AML-193 (cell line): Measurements from ENCODE around the gene GPATCH8.
A peak's percentile ranks its signal among the peaks of the same experiment; 100 is the strongest.
"Not testable (repeated sequence)": the region's sequence is repeated elsewhere in the genome, so short reads cannot be mapped to it uniquely, and the experiment has no call there.

Experiments
- DNase-seq, 2 experiments: peaks; one replicate each; lab custom pipeline; 2025; lab: John Stamatoyannopoulos, UW

GPATCH8 gene

DNA sequence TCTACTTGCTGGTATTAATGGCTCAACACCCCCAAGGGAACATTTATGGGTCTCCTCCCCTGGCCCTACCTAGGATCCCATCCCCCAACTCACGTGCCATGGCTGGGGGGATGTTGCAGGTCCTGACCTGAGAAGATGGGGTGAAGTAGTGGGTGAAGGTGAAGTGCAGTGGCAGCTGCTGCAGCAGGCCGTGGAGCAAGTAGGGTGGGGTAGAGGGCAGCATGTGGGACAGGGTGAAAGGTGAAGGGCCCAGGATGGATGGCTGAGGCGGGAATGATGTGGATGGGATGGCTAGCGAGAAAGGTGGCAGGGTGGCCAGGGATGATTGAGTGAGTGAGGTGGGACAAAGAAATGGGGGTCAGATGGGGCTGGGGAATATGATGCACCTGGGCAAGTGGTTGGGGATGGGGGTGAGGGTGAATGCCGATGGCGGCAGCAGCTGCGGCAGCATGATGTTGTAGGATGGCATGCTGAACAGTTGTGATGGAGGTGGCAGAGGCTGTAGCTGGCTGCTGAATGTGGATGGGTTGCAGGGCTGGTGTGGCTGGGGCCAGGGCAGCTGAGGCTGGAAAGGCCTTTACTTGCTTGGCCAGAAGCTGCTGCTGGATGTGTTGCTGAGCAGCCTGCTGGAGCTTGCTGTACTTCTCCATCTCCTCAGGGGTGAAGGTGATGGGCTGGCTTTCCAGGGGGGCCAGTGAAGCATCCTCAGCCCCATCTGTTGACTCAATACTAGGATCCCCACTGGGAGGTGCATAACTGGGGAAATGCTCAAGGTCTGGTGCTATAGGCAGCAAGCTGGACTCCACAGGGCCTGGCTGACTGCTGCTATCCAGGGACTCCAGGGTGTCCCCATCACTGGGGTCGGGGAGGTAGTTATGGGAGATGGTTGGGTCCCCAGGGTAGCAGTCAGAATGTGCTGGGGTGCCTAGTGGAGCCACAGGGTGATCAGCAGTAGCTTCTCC is 105.4 kb downstream of the GPATCH8 start:
- DNase-seq, result no peak

- DNase-seq, result no peak
Measured at GRCh38 chr17:44396946-44397345, 106.3 kb downstream of the GPATCH8 start.

DNA sequence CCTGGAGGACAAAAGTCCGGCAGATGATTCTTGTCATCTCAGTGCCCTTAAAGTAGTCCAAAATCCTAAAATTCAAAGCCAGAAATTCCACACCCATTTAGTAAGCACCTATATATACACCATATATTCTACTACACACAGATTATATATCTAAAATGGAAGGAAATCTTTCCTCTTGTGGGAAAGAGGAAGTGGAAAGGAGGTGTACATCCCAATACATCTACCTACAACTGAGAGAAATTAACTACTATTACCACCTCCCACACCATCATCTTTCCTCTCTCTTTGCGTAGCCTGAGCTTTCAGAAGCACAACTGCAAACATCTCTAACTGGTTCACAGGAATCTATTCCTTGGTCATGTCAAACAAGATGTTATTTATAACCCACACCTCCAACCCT is 108.4 kb downstream of the GPATCH8 start:
- no peak for DNase-seq

GRCh38 chr17:44394112-44394511 is 109.1 kb downstream of the GPATCH8 start:
- not testable (repeated sequence) for DNase-seq

GRCh38 chr17:44390250-44390870 is 112.8 kb downstream of the GPATCH8 start:
- DNase-seq, result no peak

- peak; percentile 35 for DNase-seq
Measured at GRCh38 chr17:44389723-44390202, 113.4 kb downstream of the GPATCH8 start.

DNA sequence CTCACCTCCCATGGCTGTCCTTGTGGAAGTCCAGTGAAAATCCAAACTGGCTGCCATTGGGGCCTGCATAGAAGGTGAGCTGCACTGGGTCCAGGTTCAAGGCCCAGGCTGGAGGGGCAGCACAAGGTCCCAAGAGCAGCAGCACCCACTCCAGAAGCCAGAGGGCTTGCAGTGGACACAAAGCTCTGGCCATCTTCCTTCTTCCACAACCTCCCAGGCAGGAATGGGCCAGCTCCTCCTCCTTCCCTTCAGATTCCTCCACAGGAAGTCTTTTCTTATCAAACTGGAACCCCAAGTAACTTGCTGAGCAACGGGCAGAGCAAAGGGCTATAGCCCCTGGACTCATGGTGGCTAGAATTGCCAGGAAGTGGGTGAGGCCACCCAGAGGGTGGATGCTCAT is 113.9 kb downstream of the GPATCH8 start, which contains the start of gene ITGA2B:
Gene ITGA2B (minus strand): TSS at position 369 of the 400 bp plus-strand sequence. CDS start 176 bp downstream, at position 193.
- no peak for DNase-seq

DNA sequence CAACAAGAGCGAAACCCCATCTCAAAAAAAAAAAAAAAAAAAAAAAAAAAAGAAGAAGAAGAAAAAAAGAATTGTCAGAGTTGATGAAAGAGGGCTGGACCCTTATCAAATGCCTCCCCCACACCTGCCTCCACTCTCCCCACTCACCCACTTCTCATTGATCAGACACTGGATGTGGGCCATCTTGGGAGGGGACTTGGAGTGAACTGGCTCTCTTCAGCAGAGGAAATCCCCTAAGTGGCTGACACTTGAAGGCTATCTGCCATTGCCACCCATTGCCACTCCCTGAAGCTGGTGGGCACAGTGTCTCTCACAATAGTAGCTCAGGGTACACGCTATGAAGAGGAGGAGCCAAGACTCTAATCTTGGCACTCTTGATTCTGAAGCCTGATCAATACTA is 115.4 kb downstream of the GPATCH8 start:
- DNase-seq, result no peak

DNA sequence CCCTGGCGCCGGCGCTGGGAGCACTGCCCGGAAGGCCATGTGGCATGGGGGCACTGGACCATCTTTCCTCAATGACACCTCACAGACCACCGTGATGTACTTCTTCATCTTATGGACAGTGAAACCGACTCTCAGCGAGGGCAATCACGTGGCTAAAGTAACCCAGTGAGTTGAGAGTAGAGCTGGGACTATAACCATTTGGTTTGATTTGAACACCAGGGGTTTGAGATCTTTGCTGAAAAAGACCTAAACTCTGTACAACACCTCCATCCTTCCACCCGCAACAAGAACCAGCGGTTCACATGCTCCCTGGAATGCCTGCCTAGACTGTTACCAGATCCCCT is 117.1 kb downstream of the GPATCH8 start:
- DNase-seq, result no peak

- DNase-seq, result peak; percentile 85 to 86
Measured at GRCh38 chr17:44385287-44386181, 117.7 kb downstream of the GPATCH8 start.

- no peak for DNase-seq
Measured at GRCh38 chr17:44384823-44385286, 118.4 kb downstream of the GPATCH8 start.

- DNase-seq, result no peak
Measured at GRCh38 chr17:44384281-44384822, 118.9 kb downstream of the GPATCH8 start.

DNA sequence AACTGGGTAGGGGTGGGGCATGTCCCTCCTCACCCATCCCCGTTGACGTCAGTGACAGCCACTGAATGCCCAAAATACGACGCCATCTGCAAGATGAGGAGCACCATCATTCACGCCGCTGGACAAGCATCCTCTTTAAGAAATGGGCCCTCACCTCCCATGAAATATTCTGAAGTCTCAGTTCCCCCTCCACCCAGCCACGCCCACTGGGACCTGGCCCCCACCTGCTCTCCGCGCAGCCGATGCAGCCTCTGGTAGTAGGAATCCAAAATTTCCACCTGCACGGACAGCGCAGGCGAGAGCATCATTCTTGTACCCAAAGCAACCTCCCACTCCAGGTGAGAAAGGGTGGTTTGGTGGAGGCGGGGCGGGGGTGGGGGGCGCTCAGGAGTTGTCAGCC is 119.3 kb downstream of the GPATCH8 start:
- DNase-seq, result no peak

DNA sequence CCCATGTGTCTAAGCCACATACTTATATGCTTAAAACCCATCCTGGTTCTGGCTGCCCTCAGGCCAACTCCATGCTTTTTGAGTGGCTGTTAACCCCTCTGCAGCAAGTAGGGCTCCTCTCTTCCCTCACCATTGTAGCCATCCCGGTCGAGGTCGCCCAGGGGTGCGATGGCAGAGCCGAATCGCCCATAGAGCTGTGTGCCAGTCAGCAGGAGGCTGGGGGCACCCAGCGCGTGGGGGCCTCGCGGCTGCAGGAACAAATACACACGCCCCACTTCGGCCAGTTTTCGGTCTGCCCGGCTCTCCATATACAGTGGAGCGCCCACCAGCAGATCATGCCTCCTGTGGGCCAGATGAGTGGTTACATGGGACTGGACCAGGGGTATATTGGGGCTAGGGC is 119.8 kb downstream of the GPATCH8 start:
- DNase-seq, result no peak

- DNase-seq, result no peak
Measured at GRCh38 chr17:44382917-44383316, 120.3 kb downstream of the GPATCH8 start.

DNA sequence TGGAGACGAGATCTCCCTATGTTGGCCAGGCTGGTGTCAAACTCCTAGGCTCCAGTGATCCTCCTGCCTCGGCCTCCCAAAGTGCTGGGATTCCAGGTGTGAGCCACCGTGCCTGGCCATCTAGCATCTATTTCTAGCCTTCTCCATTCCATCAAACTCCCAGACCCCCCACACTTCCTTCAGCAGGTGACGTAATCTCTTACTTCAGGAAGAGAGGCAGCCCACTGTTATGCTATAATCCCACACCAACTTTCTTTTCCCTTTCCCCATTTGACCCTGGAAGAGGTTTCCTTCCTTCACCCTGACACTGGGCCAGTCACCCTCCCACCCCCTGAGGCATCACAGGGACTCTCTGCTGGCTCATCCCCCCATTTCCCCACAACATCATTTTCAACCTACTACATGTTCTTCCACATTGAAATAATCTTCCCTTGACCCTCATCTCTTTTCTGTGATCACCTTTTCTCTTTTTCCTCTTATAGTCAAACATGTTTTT is 121.3 kb downstream of the GPATCH8 start:
- DNase-seq, result no peak

- DNase-seq, result no peak
Measured at GRCh38 chr17:44380767-44381166, 122.4 kb downstream of the GPATCH8 start.

GRCh38 chr17:44379887-44380286 is 123.3 kb downstream of the GPATCH8 start:
- no peak for DNase-seq

DNA sequence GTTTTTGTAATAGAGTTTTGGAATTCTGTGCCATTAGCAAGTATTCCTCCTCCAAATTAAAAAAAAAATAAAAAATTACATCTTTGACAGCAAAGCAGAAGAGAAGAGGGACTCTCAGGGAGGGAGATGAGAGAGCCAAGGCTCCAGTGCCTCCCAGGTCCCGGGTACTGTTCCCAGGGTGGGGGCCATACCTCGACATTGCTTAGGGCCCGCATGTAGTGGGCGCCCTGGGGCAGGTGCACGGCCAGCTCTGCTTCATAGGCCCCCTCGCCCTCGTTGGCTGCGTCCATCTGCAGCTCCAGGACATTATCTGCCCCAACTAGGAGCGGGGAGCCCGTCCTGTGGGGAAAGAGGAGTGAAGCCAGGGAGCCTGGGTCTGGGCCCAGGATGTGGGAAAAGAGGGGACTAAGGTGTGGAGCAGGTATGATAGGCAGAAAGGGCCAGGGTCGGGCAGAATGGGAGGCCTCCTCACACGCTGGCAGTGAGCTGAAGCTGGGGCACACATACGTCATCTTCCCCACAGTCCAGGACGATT is 125.0 kb downstream of the GPATCH8 start:
- DNase-seq, result no peak

- no peak for DNase-seq
Measured at GRCh38 chr17:44376779-44377178, 126.4 kb downstream of the GPATCH8 start.

GRCh38 chr17:44376124-44376523 is 127.1 kb downstream of the GPATCH8 start:
- no peak for DNase-seq
